Natural killer cell (primary cell): ENCODE measurements around the gene GRIK5. TPM values are rescaled to one million over a fixed set of nuclear protein-coding genes. Genes with fewer than 3 reads are reported as not detected.

Experiments used
- ATAC-seq, 3 donors: fragments of 150-1000 bp in 2 of 3; fragments of 200-7000 bp in 1 of 3; cut with Tn5 transposase; 1 replicate in 1 of 3; 2 replicates in 2 of 3; pipeline ENCODE4 v1.10.0; 2021; ENCODE audit warnings: mild to moderate bottlenecking in 2 of 3, moderate library complexity in 2 of 3
- DNase-seq, 2 donors: peaks; one replicate each; pipeline versions ENCODE4 v3.0.0 to v3.0.0-alpha.2; 2013 to 2021; ENCODE audit warnings: mixed read lengths in 1 of 2
- H3K27ac ChIP-seq: one replicate; pipeline ENCODE4 v1.5.1; 2013; ENCODE audit warnings: mild to moderate bottlenecking, low read length
- H3K27me3 ChIP-seq: one replicate; pipeline ENCODE4 v1.6.1; 2013; ENCODE audit warnings: low read length; ENCODE audit not compliant: control insufficient read depth, insufficient read depth
- H3K36me3 ChIP-seq: one replicate; pipeline ENCODE4 v1.6.1; 2013; ENCODE audit warnings: low read length; ENCODE audit not compliant: control insufficient read depth, insufficient read depth
- H3K4me1 ChIP-seq: one replicate; pipeline ENCODE4 v1.6.1; 2013; ENCODE audit warnings: low read length; ENCODE audit not compliant: control insufficient read depth, insufficient read depth
- H3K4me3 ChIP-seq: one replicate; pipeline ENCODE4 v1.5.1; 2013; ENCODE audit warnings: low read length
- H3K9me3 ChIP-seq: one replicate; pipeline ENCODE4 v1.6.1; 2013; ENCODE audit warnings: low read length; ENCODE audit not compliant: control insufficient read depth, insufficient read depth
- H3K27ac Mint-ChIP-seq, 2 donors: one replicate each; pipeline ENCODE4 v1.8.0; 2022; ENCODE audit warnings: mild to moderate bottlenecking in 2 of 2, mixed read lengths in 2 of 2, moderate library complexity in 1 of 2
- H3K27me3 Mint-ChIP-seq, 2 donors: one replicate each; pipeline ENCODE4 v1.8.0; 2022; ENCODE audit warnings: low read depth in 2 of 2, mixed read lengths in 2 of 2
- H3K36me3 Mint-ChIP-seq: one replicate; pipeline ENCODE4 v1.8.0; 2022; ENCODE audit warnings: mixed read lengths
- H3K4me1 Mint-ChIP-seq, 2 donors: one replicate each; pipeline ENCODE4 v1.8.0; 2022; ENCODE audit warnings: mixed read lengths in 2 of 2
- H3K4me3 Mint-ChIP-seq: one replicate; pipeline ENCODE4 v1.8.0; 2022; ENCODE audit warnings: mild to moderate bottlenecking, moderate library complexity, mixed read lengths
- H3K9me3 Mint-ChIP-seq, 2 donors: one replicate each; pipeline ENCODE4 v1.8.0; 2022; ENCODE audit warnings: mixed read lengths in 2 of 2
- CTCF ChIP-seq: fragments of 200-600 bp; IDR thresholded peaks from one replicate; pipeline ENCODE4 v1.8.0; 2022; ENCODE audit warnings: antibody characterized with exemption
- WGBS: methylation state at CpG from one replicate; pipeline ENCODE4 v1.1.7; 2013; ENCODE audit warnings: missing lambda C conversion rate; ENCODE audit not compliant: insufficient coverage; 5-methylcytosine and 5-hydroxymethylcytosine counted together
- intact Hi-C: fragments of 100-400 bp; cut with micrococcal nuclease; formaldehyde crosslinking; loops from one replicate; pipeline ENCODE4 v1.14.2; 2022
- total RNA-seq, 4 donors: library from RNA; stranded (reverse); fragments of 120-200 nt in 1 of 4; gene quantifications; one replicate each; pipeline versions ENCODE4 v1.2.3 to v1.2.4, GENCODE V29; 2013 to 2022

GRIK5 gene
- total RNA-seq, 3 donors from 2014 or later (not counting 1 experiment from before 2014, with no cell fraction given), result 0.31 to 2.1 TPM; not detected in 1

GRCh38 chr19:42115705-42116104, 45.7 kb upstream of the GRIK5 start:
- no peak for ATAC-seq
- H3K4me3 Mint-ChIP-seq, result no peak overlapping the region
- WGBS, result 93% methylated on average over 4 of the region's 4 CpGs

DNA sequence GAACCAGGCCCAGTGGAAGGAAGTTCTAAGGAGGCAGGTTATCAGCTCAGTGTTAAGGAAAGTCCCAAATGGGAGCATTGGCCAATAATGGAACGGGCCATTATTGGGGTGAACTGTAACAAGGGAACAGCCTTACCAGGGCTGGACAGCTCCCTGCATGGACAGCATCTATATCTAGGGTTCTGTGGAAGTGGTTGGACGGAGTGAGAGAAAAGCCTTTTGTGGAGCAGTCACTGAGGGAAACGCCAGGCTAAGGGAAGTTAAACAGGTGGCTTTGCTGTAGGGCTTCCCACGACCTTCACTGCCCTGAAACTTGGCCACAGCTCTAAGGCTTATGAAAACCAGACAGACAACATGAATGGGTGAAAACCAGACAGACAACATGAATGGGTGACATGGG, 45.2 kb upstream of the GRIK5 start:
- 73% methylated on average over 4 of the region's 4 CpGs for WGBS
- peak overlapping the region; percentile 18 for H3K27ac ChIP-seq
- Mint-ChIP-seq H3K4me3 (no peak overlapping the region), H3K4me1 (peaks cover 0 to 5% of the 10 kb centered on the region in 2 donors), H3K36me3 (peaks cover 10% of the 10 kb centered on the region), H3K27me3 (no peaks in the 10 kb centered on the region), H3K9me3 (no peaks in the 10 kb centered on the region), H3K27ac (peak overlapping the region in 1 of 2 donors; percentile 53)
- no peaks in the 10 kb centered on the region for H3K9me3 ChIP-seq
- H3K36me3 ChIP-seq, result peaks cover 46% of the 10 kb centered on the region
- no peak for DNase-seq
- peaks cover 15% of the 10 kb centered on the region for H3K4me1 ChIP-seq
- no peak overlapping the region for H3K4me3 ChIP-seq
- no peaks in the 10 kb centered on the region for H3K27me3 ChIP-seq
- intact Hi-C loops, result no loop called here
- no peak for ATAC-seq
- no peak for TF ChIP-seq CTCF

More at GRCh38 chr19:42115705-42116104, 45.7 kb upstream of the GRIK5 start:
- Histone ChIP-seq H3K27me3 (no peaks in the 10 kb centered on the region), H3K4me3 (no peak overlapping the region), H3K4me1 (peaks cover 15% of the 10 kb centered on the region), H3K27ac (peak overlapping the region; percentile 33), H3K36me3 (peaks cover 44% of the 10 kb centered on the region), H3K9me3 (no peaks in the 10 kb centered on the region)
- Mint-ChIP-seq H3K27ac (peak overlapping the region in 1 of 2 donors; percentile 53), H3K9me3 (no peaks in the 10 kb centered on the region), H3K4me1 (peaks cover 0 to 5% of the 10 kb centered on the region in 2 donors), H3K27me3 (no peaks in the 10 kb centered on the region), H3K36me3 (peaks cover 10% of the 10 kb centered on the region)
- DNase-seq, result no peak
- intact Hi-C loops, result no loop called here
- no peak for TF ChIP-seq CTCF

DNA sequence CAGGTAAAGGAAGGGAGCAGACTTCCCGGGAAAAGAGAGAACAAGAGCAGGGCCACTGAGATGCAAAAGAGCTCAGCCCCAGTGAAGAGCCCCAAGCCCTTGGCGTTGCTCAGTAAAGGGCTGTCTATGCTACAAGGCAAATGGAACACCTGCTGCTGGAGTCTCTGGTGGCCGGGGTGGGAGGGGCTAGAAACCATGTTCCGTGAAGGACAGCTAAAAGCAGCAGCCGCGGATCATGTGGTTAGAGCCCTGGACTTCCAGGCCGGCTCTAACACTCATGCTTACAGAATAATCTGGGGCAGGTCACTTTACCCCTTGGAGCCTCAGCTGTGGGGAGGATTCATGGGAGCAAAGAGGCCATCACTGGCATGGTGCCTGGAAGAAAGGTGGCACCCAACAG, 44.4 kb upstream of the GRIK5 start:
- Histone ChIP-seq H3K27ac (peak overlapping the region; percentile 3), H3K4me1 (peaks cover 15% of the 10 kb centered on the region), H3K36me3 (peaks cover 46% of the 10 kb centered on the region), H3K27me3 (no peaks in the 10 kb centered on the region), H3K4me3 (no peak overlapping the region), H3K9me3 (no peaks in the 10 kb centered on the region)
- Mint-ChIP-seq H3K4me1 (peaks cover 0 to 5% of the 10 kb centered on the region in 2 donors), H3K36me3 (peaks cover 10% of the 10 kb centered on the region), H3K9me3 (no peaks in the 10 kb centered on the region), H3K27me3 (no peaks in the 10 kb centered on the region), H3K27ac (no peak overlapping the region), H3K4me3 (no peak overlapping the region)
- 60% methylated on average over 7 of the region's 7 CpGs for WGBS
- TF ChIP-seq CTCF, result no peak
- no peak for ATAC-seq
- intact Hi-C loops, result no loop called here
- DNase-seq, result no peak
